Activated CD4-positive, alpha-beta T cell treated with anti-CD3 and anti-CD28 coated beads for 36 hours (primary cell): Measurements from ENCODE around the gene SUPV3L1. TPM values are rescaled to one million over a fixed set of nuclear protein-coding genes. Genes with fewer than 3 reads are reported as not detected.

Experiments
- ATAC-seq: fragments of 200-7000 bp; cut with Tn5 transposase; one replicate; pipeline ENCODE4 v1.10.0; 2021; ENCODE audit warnings: mild to moderate bottlenecking, moderate library complexity
- CTCF ChIA-PET: fragments of 350-600 bp; sonication (Branson Sonifier 250); formaldehyde crosslinking; loops from one replicate; lab custom pipeline; 2021; ENCODE audit warnings: antibody characterized with exemption; lab: Charles Lee
- POLR2A ChIA-PET: fragments of 350-600 bp; sonication (Branson Sonifier 250); formaldehyde crosslinking; loops from one replicate; lab custom pipeline; 2021; ENCODE audit warnings: antibody characterized with exemption, inconsistent platforms; lab: Charles Lee
- DNase-seq: peaks from one replicate; pipeline ENCODE4 v3.0.0-alpha.2; 2020
- H3K27ac Mint-ChIP-seq: one replicate; pipeline ENCODE4 v1.8.0; 2021; ENCODE audit warnings: mixed read lengths
- H3K27me3 Mint-ChIP-seq: one replicate; pipeline ENCODE4 v1.8.0; 2021; ENCODE audit warnings: mixed read lengths
- H3K36me3 Mint-ChIP-seq: one replicate; pipeline ENCODE4 v1.8.0; 2021; ENCODE audit warnings: low read depth, mixed read lengths
- H3K4me1 Mint-ChIP-seq: one replicate; pipeline ENCODE4 v1.8.0; 2021; ENCODE audit warnings: mixed read lengths
- H3K4me3 Mint-ChIP-seq: one replicate; pipeline ENCODE4 v1.8.0; 2021; ENCODE audit warnings: mild to moderate bottlenecking, moderate library complexity, mixed read lengths
- H3K9me3 Mint-ChIP-seq: one replicate; pipeline ENCODE4 v1.8.0; 2021; ENCODE audit warnings: low read depth, mixed read lengths
- intact Hi-C, 2 experiments: fragments of 100-400 bp; cut with DNase I in 1 of 2; cut with micrococcal nuclease in 1 of 2; formaldehyde crosslinking; loops; one replicate each; pipeline versions ENCODE4 v1.14.2 to v1.15.1; 2022 to 2024; cut with DNase I, micrococcal nuclease
- total RNA-seq, 2 experiments: library from RNA; stranded (reverse); gene quantifications; one replicate each; pipeline ENCODE4 v1.2.3, GENCODE V29; 2021

The SUPV3L1 gene
- total RNA-seq, 2 experiments from 2014 or later = 46.6 to 54.1 TPM

DNA sequence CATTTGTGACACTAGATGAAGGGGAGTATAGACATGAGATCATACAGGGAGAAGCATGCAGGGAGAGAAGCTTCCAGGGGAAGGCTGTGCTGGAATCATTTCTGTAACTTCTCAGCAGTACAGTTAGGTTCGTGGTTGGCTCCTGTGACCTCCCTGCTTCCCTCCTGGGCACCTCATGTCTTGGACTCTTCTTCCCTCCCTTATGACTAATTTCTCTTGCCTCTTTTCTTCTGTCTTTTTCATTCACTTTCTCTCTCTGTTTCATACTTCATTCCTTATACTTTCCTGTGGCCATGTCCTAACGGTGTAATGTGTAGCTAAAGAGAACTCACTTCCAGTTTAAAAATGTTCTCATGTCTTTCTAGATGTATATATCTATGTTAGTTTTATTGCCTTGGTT lies 21.0 kb downstream of the SUPV3L1 start:
- H3K4me3 Mint-ChIP-seq = no peak overlapping the region
- peak overlapping the region; percentile 49 for H3K27ac Mint-ChIP-seq
- ATAC-seq (no peak), DNase-seq (no peak)
- no peaks in the 10 kb centered on the region for H3K27me3 Mint-ChIP-seq
- H3K36me3 Mint-ChIP-seq = peaks cover 27% of the 10 kb centered on the region
- ChIA-PET POLR2A (interaction anchor here (0.7 kb wide), 1 partner anchor 28 kb away, joined by 3 read pairs; no protein-coding TSS in a partner anchor), CTCF (interaction anchor here (0.6 kb wide), 1 partner anchor 60 kb away, joined by 3 read pairs; no protein-coding TSS in a partner anchor)
- no peaks in the 10 kb centered on the region for H3K9me3 Mint-ChIP-seq
- intact Hi-C loops = no loop called here
- peaks cover 5% of the 10 kb centered on the region for H3K4me1 Mint-ChIP-seq

DNA sequence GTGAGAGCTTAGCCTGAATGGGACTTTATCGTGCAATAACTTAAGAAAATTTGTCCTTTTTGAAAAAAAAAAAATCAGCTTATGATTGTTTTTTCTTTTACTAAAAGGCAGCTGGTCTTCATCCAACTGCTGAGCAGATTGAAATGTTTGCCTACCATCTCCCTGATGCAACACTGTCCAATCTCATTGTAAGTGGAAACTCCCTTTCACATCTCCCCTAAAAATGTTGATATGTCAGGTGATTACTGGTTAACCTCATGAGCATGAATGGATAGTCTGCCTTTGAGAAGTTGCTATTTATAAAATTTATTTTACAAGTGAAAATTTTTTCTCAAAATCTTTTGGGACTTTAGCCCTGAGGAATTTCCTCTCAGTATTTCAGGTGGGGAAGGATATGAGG lies 22.3 kb downstream of the SUPV3L1 start:
- H3K4me1 Mint-ChIP-seq = peaks cover 5% of the 10 kb centered on the region
- no peak overlapping the region for H3K27ac Mint-ChIP-seq
- no peak overlapping the region for H3K4me3 Mint-ChIP-seq
- no peak for DNase-seq
- H3K36me3 Mint-ChIP-seq = peaks cover 32% of the 10 kb centered on the region
- no peaks in the 10 kb centered on the region for H3K9me3 Mint-ChIP-seq
- ChIA-PET POLR2A (no interaction called here), CTCF (no interaction called here)
- ATAC-seq = peak; percentile 38
- intact Hi-C loops = no loop called here
- H3K27me3 Mint-ChIP-seq = no peaks in the 10 kb centered on the region

DNA sequence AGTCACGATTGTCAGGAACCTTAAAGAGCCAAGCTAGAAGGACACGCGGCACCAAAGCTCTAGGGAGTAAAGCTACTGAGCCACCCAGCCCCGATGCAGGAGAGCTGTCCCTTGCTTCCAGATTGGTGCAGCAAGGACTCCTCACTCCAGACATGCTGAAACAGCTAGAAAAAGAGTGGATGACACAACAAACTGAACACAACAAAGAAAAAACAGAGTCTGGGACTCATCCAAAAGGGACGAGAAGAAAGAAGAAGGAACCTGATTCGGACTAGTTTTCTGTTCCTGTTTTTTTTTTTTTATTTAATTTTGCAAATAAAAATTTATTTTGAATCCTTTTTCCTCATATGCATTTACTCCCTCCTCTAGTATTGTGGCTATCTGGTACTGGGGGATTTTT lies 28.7 kb downstream of the SUPV3L1 start:
- POLR2A ChIA-PET = no interaction called here
- Mint-ChIP-seq H3K4me3 (no peak overlapping the region), H3K27me3 (no peaks in the 10 kb centered on the region), H3K9me3 (no peaks in the 10 kb centered on the region), H3K27ac (no peak overlapping the region), H3K36me3 (peaks cover 25% of the 10 kb centered on the region), H3K4me1 (peaks cover 12% of the 10 kb centered on the region)
- CTCF ChIA-PET = interaction anchor here (0.7 kb wide), 1 partner anchor 29 kb away, joined by 3 read pairs; the partner anchor contains the start of gene SUPV3L1
- ATAC-seq (no peak), DNase-seq (no peak)
- intact Hi-C loops = no loop called here

- Mint-ChIP-seq H3K4me1 (peaks cover 23% of the 10 kb centered on the region), H3K27me3 (no peaks in the 10 kb centered on the region), H3K27ac (peak overlapping the region; percentile 10), H3K9me3 (no peaks in the 10 kb centered on the region), H3K36me3 (peaks cover 23% of the 10 kb centered on the region), H3K4me3 (no peak overlapping the region)
- ATAC-seq (no peak), DNase-seq (no peak)
- ChIA-PET CTCF (interaction anchor here (0.7 kb wide), 1 partner anchor 16 kb away, joined by 3 read pairs; no protein-coding TSS in a partner anchor), POLR2A (no interaction called here)
- intact Hi-C loops = no loop called here
Observed at GRCh38 chr10:69209787-69210484, 29.9 kb downstream of the SUPV3L1 start.

DNA sequence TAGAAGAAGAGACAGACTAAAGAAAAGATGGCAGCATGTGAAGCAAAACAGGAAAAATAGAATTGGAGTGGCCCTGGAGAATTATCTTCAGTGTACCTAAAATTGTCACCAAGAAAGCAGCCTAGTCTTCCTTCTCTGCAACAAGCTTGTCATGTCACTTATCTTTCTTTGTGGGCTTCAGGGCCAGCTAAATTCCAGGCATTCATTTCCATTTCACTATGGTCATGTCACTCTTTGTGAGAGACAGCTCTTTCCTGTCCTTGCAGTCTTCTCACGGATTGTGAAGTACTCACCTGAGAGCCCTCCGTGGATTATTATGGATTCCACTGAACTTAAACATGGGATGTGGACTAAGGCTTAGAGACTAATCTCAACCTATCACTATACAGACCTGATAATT lies 31.1 kb downstream of the SUPV3L1 start:
- peaks cover 18% of the 10 kb centered on the region for H3K36me3 Mint-ChIP-seq
- ChIA-PET POLR2A (no interaction called here), CTCF (interaction anchor here (0.6 to 1.0 kb wide), 3 partner anchors 21 to 1582 kb away, joined by 3 to 4 read pairs (median 3); no protein-coding TSS in a partner anchor)
- H3K4me3 Mint-ChIP-seq = no peak overlapping the region
- ATAC-seq (no peak), DNase-seq (no peak)
- H3K27me3 Mint-ChIP-seq = no peaks in the 10 kb centered on the region
- no peaks in the 10 kb centered on the region for H3K9me3 Mint-ChIP-seq
- intact Hi-C loops = no loop called here
- H3K4me1 Mint-ChIP-seq = peaks cover 35% of the 10 kb centered on the region
- H3K27ac Mint-ChIP-seq = no peak overlapping the region

DNA sequence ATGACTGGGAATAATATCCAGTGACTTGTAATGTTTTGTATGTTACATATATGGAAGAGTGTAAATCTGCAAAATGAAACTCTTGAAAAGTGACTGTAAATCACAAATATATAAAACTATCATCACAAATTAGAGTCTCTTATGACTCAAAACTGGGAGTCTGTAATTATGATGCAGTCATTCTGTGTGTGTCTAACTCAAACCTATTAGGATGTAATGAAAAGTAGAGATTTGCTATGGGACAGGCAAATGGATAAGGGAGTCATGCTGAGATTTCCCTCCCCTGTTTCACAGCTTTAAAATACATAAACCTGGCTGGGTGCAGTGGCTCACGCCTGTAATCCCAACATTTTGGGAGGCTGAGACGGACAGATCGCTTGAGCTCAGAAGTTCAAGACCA lies 31.5 kb downstream of the SUPV3L1 start:
- H3K9me3 Mint-ChIP-seq = no peaks in the 10 kb centered on the region
- CTCF ChIA-PET = interaction anchor here (1.0 kb wide), 1 partner anchor 24 kb away, joined by 3 read pairs; no protein-coding TSS in a partner anchor

DNA sequence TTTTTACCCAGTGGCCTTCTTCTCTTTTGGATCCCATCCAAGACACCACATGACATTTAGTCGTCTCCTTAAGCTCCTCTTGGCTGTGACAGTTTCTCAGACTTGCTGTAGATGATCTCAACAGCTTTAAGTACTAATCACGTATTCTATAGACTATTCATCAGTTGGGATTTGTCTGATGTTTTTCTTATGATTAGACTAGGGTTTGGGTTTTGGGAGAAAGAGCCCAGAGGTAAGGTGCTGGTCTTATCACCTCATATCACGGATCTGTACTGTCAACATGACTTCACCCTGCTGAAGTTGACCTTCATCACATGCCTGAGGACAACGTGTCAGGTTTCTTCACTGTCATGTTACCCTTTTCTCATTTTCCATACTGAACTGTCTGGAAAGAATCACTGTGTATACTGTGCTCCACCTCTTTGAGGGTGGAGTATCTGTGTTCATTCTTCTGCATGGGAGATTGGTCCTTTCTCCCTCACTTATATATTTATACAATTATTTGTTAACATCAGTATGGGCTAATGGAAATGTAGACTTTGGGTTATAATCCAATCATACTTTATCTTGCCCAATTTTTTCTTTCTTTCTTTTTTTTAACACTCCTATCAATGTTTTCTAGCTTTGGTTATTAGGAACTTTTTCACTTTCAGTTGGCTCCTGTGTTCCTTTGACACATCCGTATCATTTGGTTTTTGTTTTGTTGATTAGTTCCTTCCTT lies 33.7 kb downstream of the SUPV3L1 start:
- peaks cover 43% of the 10 kb centered on the region for H3K4me1 Mint-ChIP-seq
- H3K4me3 Mint-ChIP-seq = no peak overlapping the region
- POLR2A ChIA-PET = no interaction called here
- ATAC-seq = peak; percentile 50
- DNase-seq = no peak
- H3K9me3 Mint-ChIP-seq = no peaks in the 10 kb centered on the region
- CTCF ChIA-PET = interaction anchor here (0.6 to 1.2 kb wide), 4 partner anchors 23 to 344 kb away, joined by 3 to 4 read pairs (median 4); no protein-coding TSS in a partner anchor
- H3K27me3 Mint-ChIP-seq = no peaks in the 10 kb centered on the region
- intact Hi-C loops = loop anchor here (1.0 to 2.0 kb wide), 4 partner anchors 9 to 225 kb away; partner anchors contain the start of genes KIFBP (in 1 of the 2) and SUPV3L1 (in 1 of the 2)
- H3K27ac Mint-ChIP-seq = peak overlapping the region; percentile 81
- H3K36me3 Mint-ChIP-seq = peaks cover 2% of the 10 kb centered on the region

More for the DNA sequence above, 31.5 kb downstream of the SUPV3L1 start:
- Mint-ChIP-seq H3K4me3 (no peak overlapping the region), H3K4me1 (peaks cover 39% of the 10 kb centered on the region), H3K27ac (no peak overlapping the region), H3K36me3 (peaks cover 14% of the 10 kb centered on the region), H3K27me3 (no peaks in the 10 kb centered on the region)
- intact Hi-C loops = no loop called here
- DNase-seq (no peak), ATAC-seq (no peak)
- POLR2A ChIA-PET = no interaction called here

DNA sequence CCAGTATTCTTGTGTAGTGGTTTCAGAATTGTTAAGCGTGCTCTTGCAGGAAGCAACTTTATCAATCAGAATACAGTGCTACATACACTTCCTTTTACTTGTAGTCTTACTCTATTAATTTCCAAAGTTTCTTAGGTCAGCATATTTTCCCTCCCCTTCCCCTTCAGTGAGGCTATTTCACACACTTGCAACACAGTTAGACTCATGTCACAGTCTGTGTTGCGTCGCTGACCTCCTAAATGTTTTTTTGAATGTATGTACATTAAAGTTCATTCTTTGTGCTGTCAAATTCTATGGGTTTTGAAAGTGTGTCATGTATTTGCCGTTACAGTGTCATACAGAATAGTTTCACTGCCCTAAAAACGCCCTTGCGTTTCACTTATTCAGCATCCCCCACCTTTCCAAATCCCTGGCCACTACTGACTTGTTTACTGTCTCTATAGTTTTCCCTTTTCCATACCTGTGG lies 34.7 kb downstream of the SUPV3L1 start:
- H3K36me3 Mint-ChIP-seq = no peaks in the 10 kb centered on the region
- no peaks in the 10 kb centered on the region for H3K27me3 Mint-ChIP-seq
- CTCF ChIA-PET = interaction anchor here (0.6 to 1.2 kb wide), 6 partner anchors 15 to 1128 kb away, joined by 3 to 5 read pairs (median 3); no protein-coding TSS in a partner anchor
- peaks cover 43% of the 10 kb centered on the region for H3K4me1 Mint-ChIP-seq
- H3K4me3 Mint-ChIP-seq = no peak overlapping the region
- H3K27ac Mint-ChIP-seq = peak overlapping the region; percentile 81
- POLR2A ChIA-PET = interaction anchor here (0.8 to 1.0 kb wide), 3 partner anchors 17 to 259 kb away, joined by 3 to 12 read pairs (median 3); partner anchors contain the start of genes DDX21 and SRGN
- H3K9me3 Mint-ChIP-seq = no peaks in the 10 kb centered on the region
- intact Hi-C loops = loop anchor here (1.0 to 2.0 kb wide), 5 partner anchors 8 to 226 kb away; partner anchors contain the start of genes KIFBP (in 1 of the 2) and SUPV3L1 (in 1 of the 2)
- no peak for DNase-seq
- ATAC-seq = peak; percentile 52

GRCh38 chr10:69215405-69216171 lies 35.6 kb downstream of the SUPV3L1 start:
- H3K36me3 Mint-ChIP-seq = no peaks in the 10 kb centered on the region
- H3K4me3 Mint-ChIP-seq = peak overlapping the region; percentile 15
- ChIA-PET CTCF (interaction anchor here (0.6 to 1.2 kb wide), 8 partner anchors 16 to 1128 kb away, joined by 3 to 5 read pairs (median 3); no protein-coding TSS in a partner anchor), POLR2A (interaction anchor here (0.6 to 1.0 kb wide), 5 partner anchors 16 to 260 kb away, joined by 3 to 12 read pairs (median 3); partner anchors contain the start of genes DDX21 and SRGN)
- peaks cover 36% of the 10 kb centered on the region for H3K4me1 Mint-ChIP-seq
- intact Hi-C loops = loop anchor here (1.0 to 2.0 kb wide), 4 partner anchors 35 to 227 kb away; partner anchors contain the start of genes KIFBP (in 1 of the 2) and SUPV3L1 (in 1 of the 2)
- ATAC-seq (peak; percentile 80), DNase-seq (peak; percentile 72)
- no peaks in the 10 kb centered on the region for H3K9me3 Mint-ChIP-seq
- H3K27me3 Mint-ChIP-seq = no peaks in the 10 kb centered on the region
- H3K27ac Mint-ChIP-seq = peak overlapping the region; percentile 81

- Mint-ChIP-seq H3K27ac (no peak overlapping the region), H3K9me3 (no peaks in the 10 kb centered on the region), H3K4me1 (peaks cover 42% of the 10 kb centered on the region), H3K36me3 (no peaks in the 10 kb centered on the region), H3K27me3 (no peaks in the 10 kb centered on the region), H3K4me3 (no peak overlapping the region)
- intact Hi-C loops = no loop called here
- ATAC-seq = no peak
- CTCF ChIA-PET = interaction anchor here (0.6 to 0.8 kb wide), 5 partner anchors 17 to 233 kb away, joined by 3 to 6 read pairs (median 3); no protein-coding TSS in a partner anchor
- POLR2A ChIA-PET = interaction anchor here (0.7 kb wide), 1 partner anchor 200 kb away, joined by 3 read pairs; the partner anchor contains the start of gene TACR2
- DNase-seq = no peak
Observed at GRCh38 chr10:69216577-69217118, 36.6 kb downstream of the SUPV3L1 start.
